SH-SY5Y (cell line): Measurements from ENCODE around the gene MBNL2.
A peak's percentile ranks its signal among the peaks of the same experiment; 100 is the strongest.

Experiments
- GATA2 ChIP-seq: IDR thresholded peaks from 2 replicates; pipeline ENCODE4 v1.6.1; 2011; ENCODE audit warnings: mild to moderate bottlenecking, low read depth, low read length
- GATA3 ChIP-seq: IDR thresholded peaks from 2 replicates; pipeline ENCODE4 v1.6.1; 2011; ENCODE audit warnings: low read depth, mild to moderate bottlenecking, low read length, moderate library complexity

MBNL2 gene

DNA sequence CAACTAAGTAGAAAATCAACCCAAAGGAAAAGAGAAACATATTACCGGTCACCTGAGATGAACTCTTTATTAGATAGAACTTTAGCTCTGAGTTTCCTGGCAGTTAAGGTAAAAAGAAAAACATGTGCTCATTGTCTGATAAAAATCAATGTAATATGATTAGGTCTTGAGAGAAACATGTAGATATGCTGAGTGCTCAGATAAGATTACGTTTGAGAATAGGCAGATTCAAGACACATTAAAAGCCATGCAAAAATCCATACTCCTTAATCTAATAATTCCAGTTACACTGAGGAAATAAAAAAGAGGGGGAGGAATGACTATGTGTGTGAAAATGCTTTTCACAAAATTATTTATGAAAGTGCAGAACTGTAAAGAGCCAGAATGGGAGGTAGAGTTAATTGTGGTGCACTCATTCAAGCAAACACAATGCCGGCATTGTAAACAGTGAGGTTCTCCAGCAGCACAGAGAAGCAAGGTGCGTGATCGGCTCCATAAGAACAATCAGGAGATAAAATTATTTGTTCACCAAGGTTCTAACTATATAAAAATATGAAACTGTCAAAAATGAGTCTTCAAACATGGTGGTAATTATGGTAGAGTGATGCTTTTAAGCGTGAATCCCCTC lies 88.8 kb downstream of the MBNL2 start:
- TF ChIP-seq GATA3, result peak; percentile 96
- TF ChIP-seq GATA2, result peak; percentile 68; the same call in 1 of the 2 replicates

DNA sequence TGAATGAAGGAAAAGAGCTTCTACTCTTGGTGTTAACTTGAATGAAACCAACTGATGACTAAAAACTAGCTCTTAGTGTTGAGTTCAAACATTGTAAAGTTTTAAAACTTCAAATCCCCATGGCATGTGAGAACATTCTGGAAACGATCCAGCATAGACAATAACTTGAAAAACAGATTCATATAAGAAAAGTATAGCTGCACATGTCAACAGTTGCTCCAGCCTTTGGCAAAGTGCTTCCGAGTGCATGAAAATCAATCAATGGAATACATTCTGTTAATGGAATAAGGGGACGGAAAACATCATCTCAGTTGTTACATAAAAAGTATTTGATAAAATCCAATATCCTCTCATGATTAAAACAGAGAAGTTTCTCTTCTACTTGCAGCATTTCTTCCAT lies 89.8 kb downstream of the MBNL2 start:
- TF ChIP-seq GATA2 (no peak), GATA3 (no peak)

DNA sequence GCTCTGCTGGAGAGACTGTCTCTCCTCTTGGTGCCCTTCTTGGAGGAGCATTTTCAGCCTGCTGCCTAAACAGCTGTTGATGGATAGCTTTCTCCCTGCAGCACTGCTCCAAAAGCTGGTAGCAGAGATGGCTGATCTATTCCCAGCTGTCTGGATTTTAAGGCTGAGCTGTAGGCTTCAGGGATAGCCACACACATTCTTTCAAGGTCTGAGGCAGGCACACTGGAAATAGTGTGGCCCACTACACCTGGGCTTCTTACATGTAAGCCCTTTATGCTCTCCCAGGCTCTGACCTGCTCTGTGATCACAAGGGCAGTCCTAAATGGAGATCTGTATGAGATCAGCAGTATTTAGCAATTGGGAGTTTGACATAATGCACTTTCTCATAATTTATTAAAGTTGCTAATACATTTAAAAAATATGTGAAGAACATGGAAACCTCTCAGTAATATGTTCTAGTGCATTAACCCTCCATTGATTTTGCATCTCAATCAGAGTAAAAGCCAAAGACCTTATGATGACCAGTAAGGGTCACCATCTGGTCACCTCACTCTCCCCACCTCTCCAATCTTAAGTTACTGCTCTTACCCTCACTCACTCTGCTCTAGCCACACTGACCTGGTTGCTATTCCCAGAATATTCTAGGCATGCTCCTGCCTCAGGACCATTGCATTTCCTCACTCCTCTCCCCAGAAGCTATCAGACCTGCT lies 91.6 kb downstream of the MBNL2 start:
- TF ChIP-seq GATA2 (no peak), GATA3 (no peak)

DNA sequence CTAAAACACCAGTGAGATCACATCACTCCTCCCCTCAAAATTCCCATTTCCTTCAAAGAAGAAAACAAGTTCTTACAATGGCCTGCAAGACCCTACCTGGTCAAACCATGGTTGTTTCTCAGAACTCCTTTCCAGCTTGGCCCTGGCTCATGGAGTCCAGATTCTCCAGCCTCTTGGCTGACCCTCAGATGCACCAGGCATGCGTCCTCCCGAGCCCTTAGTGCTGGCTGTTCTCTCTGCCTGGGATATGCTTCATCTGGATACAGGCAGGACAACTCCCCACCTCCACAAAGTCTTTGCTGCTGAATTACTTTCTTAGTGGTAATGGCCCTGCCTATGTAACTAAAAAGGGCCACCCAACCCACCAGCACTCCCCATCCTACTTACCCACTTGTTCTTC lies 94.3 kb downstream of the MBNL2 start:
- TF ChIP-seq GATA3 (no peak), GATA2 (no peak)

DNA sequence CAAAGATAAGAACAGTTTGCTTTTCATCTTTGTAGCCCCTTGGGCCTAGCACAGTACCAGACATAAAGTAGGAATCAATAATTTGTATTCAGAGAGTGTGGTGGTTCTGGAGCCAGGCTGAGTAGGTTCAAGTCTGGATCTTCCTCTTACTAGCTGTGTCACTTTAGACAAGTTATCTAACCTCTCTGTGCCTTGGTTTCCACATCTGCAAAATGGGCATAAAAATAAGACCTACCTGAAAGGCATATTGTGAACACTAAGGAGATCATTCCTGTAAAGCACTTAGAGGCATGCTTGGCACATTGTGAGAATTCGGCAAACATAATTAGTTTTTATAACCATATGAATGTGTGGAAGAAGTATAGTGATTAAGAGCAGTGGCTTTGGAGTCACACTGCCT lies 95.8 kb downstream of the MBNL2 start:
- TF ChIP-seq GATA3 (no peak), GATA2 (no peak)

DNA sequence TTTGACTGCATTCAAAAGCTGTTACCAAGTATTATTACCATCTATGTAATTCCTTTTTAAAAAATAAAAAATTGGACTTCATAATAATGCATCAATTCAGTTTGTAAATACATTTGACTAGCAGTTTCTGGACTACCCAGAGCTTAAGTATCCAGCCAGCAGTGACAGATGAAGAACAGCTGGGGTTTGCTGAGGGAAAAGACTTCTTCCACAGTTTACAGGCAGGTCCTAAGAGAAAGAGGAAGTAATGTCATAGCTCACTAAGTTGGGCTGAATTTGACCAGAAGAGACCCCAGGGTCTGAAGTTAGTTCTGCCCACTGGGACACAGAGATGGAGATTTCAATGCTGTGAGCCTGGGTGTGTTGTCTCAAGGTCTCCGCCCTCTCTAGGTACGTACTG lies 96.4 kb downstream of the MBNL2 start:
- no peak for TF ChIP-seq GATA3
- no peak for TF ChIP-seq GATA2

DNA sequence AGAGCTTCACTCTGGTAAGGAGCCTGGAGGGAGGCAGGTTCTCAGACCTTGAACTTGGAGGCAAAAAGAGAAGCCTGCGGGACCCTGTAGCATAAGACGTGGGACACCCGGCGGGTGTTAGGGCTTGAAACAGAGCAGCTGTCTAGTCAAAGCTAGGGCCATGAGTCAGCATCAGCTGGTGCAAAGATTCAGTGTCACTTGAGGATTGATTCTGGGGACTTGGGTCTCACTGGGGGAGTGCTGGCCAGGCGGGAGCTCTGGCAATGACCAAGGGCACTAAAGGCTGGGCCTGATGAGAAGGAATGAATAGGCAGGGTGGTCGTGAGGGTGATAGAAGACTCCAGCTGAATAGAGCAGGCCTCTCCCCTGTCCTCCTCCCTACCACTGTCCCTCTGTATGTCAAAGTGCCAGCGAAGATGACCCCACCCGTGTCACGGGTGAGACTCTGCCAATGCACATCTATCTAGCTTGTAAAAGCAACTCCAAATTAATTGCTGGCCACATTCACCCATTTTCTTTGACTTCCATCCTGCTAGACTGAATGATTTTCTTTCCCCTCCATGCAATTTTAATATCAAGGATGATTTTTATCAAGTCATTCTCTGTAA lies 97.1 kb downstream of the MBNL2 start:
- TF ChIP-seq GATA2 (no peak), GATA3 (no peak)

DNA sequence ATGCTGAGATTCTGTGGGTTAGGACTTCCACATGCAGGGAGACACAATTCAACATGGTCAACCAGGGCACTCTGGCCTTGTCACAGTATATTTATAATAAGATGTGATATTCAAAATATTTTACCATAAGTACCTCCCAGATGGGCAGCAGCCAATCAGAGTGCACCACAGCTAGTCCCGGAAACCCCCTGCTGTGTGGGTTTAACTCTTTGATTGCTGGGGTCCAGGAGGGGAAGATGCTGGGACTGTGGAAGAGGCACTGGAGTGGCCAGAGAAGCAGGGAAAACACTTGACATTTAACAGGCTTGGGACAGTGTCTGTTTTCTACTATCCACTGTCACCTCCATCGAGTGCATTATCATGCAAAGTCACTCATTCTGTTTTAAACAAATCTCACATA lies 99.0 kb downstream of the MBNL2 start:
- TF ChIP-seq GATA3, result no peak
- TF ChIP-seq GATA2, result no peak

DNA sequence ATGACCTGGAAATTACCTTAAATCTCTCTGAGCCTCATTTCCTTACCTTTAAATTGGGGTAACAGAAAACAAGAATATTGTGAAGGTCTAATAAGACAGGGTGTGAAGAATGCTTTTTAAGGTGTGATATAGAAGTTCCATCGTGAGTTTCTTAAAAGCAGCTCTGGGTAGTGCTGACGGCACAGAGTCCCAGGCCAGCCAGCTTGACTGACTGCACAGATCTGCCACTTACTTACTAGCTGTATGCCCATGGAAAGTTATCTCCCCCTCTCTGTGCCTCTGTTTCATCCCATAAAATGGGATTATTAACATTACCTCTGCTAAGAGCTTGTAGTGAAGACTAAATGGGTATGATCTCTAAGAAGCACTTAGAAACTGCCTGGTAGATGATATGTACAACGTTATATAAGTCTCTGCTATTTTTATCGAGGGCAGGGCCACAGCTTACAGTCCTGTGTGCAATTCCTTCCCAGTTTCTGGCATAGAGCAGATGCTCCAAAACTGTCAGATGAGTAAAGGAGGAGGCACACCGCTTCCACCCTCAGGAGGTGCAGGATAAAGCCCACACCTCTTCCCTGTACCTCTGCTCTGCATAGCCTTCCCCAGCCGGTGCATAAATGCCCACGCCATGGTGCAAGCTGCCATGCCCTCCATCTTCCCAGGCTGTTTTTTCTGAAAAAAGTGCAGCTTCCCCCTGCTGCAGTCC lies 99.6 kb downstream of the MBNL2 start:
- TF ChIP-seq GATA2 (no peak), GATA3 (no peak)

DNA sequence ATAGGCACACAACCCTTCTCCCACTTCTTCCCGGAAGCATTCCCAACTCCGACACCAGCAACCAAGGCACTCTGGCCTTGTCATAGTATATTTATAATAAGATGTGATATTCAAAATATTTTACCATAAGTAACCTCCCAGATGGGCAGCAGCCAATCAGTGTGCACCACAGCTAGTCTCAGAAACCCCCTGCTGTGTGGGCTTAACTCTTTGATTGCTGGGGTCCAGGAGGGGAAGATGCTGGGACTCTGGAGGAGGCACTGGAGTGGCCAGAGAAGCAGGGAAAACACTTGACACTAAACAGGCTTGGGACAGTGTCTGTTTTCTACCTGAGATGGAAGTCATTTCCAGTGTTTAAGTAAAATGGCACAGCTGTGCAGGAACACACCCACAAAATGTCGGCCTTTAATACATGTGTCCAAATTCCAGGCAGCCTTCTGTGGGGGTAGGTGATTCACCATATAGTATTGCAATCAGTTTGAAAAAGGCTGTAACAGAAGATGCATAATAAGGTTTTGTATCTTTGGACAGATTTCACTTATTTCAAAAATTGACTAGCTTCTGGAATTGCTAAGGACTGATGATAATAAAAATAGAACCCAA lies 100.7 kb downstream of the MBNL2 start:
- TF ChIP-seq GATA3 (no peak), GATA2 (no peak)

DNA sequence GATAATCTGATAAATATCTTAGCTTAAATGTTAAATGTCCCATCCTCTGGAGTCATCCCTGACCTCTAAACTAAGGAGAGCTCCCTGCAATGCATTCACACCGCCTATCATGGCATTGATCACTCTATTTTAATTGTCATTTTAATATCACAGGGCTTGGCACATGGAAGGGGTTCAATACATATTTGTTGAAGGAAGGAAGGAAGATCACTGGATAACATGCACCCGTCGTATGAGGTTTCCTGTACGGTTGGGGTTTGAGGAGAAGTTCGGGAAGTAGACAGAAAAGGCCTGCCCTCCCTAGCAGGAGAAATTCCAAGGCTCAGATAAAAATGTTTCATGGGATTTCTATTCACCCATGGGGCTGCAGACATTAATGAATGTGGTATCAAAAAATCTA lies 102.0 kb downstream of the MBNL2 start:
- TF ChIP-seq GATA3, result no peak
- TF ChIP-seq GATA2, result no peak

DNA sequence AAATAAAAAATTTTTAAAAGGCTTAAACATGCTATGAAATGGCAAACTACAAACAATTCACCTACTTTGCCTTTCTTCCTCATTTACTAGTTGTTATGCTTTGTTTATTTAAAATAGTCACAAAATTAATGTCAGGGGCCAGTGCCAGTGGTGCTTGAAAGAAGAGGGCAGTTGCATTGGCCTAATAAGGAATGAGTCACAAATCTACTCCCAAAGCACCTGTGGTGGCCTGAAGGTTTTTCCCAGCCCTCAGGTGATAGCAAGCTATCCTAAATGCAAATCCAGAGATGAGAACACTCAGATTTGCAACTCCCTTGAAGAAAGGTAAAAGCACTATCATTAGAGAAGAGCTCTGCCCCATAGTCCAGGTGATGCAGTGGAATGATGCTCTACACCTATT lies 103.6 kb downstream of the MBNL2 start:
- TF ChIP-seq GATA3 (no peak), GATA2 (no peak)

DNA sequence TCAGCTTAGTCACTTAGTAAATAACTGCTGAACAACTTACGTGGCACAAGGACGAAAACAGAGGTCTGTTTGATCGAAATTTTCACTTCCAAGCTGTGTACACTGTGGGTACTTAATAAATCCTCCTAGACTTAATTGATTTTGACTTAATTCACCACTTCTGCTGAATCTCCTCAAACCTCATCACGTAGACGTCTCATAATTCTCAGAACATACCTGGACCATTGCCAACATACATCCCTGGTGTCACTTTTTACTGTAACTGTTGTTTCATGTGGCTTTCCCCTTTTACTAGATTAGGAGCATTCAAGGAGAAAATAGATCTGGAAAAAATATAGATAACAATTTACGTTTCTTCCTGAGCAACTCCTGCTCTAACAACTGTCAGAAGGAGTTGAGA lies 105.0 kb downstream of the MBNL2 start:
- TF ChIP-seq GATA3 (no peak), GATA2 (no peak)
